C4-2B (cell line): ENCODE measurements around the gene SURF6.

ENCODE experiments used
- ZFX ChIP-seq: fragments of 450-650 bp; IDR thresholded peaks from 2 replicates; pipeline ENCODE4 v1.6.1; 2017
- TF ChIP-seq, protein P1 (sequence below): fragments of 450-650 bp; conservative IDR thresholded peaks from 2 replicates; pipeline ENCODE4 v1.5.1; 2017; ENCODE audit warnings: mild to moderate bottlenecking

DNA sequence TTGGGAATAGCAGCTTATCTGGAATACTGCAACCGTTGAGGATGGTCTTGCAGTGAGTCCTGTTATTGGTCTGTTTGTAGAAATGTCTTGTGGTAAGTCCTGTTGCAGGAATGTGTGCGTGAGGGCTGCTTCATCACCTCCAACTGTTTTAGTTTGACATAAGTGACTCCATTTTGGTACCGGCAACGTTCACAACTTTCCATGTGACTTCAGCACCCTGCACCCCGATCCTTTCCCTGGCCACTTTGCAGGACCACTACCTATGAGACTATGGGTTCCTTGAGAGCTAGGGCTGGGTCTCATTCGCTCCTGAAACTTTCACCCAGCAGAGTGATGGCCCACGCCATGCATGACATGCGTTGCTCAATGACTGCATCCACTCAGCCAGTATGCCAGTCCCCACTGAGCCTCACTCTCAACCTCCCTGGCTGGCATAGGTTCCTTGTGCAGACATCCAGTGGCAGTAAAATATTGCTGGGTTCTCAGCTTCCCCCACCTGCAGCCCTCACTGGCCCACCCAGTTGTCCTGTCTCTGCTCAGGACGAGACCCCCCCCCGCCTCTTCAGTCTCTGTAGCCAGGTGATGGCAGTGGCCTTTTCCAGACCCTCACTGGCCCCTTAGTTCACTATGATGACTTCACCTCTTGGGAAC, 8.0 kb downstream of the SURF6 start:
- TF ChIP-seq, protein P1, sequence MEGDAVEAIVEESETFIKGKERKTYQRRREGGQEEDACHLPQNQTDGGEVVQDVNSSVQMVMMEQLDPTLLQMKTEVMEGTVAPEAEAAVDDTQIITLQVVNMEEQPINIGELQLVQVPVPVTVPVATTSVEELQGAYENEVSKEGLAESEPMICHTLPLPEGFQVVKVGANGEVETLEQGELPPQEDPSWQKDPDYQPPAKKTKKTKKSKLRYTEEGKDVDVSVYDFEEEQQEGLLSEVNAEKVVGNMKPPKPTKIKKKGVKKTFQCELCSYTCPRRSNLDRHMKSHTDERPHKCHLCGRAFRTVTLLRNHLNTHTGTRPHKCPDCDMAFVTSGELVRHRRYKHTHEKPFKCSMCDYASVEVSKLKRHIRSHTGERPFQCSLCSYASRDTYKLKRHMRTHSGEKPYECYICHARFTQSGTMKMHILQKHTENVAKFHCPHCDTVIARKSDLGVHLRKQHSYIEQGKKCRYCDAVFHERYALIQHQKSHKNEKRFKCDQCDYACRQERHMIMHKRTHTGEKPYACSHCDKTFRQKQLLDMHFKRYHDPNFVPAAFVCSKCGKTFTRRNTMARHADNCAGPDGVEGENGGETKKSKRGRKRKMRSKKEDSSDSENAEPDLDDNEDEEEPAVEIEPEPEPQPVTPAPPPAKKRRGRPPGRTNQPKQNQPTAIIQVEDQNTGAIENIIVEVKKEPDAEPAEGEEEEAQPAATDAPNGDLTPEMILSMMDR, result no peak
- no peak for TF ChIP-seq ZFX
